H9 (cell line): ENCODE results near the gene CTNNBL1. TPM values are rescaled to one million over a fixed set of nuclear protein-coding genes. Genes with fewer than 3 reads are reported as not detected.

ENCODE experiments used
- DNase-seq: peaks from one replicate; pipeline ENCODE4 v3.0.0-alpha.2; 2017
- H2AFZ ChIP-seq: one replicate; pipeline ENCODE4 v1.6.1; 2013; ENCODE audit warnings: mild to moderate bottlenecking, low read length, control low read depth, moderate library complexity
- H2AK5ac ChIP-seq: 2 replicates; pipeline ENCODE4 v1.6.1; 2013; ENCODE audit warnings: low read length, control low read depth, mixed read lengths; ENCODE audit not compliant: insufficient read length
- H2BK120ac ChIP-seq: one replicate; pipeline ENCODE4 v1.6.1; 2013; ENCODE audit warnings: low read depth, mild to moderate bottlenecking, low read length, control low read depth, inconsistent platforms; ENCODE audit not compliant: poor library complexity, severe bottlenecking
- H2BK12ac ChIP-seq: 2 replicates; pipeline ENCODE4 v1.6.1; 2013; ENCODE audit warnings: low read length, control low read depth, mixed read lengths, low read depth; ENCODE audit not compliant: insufficient read length
- H2BK15ac ChIP-seq: 2 replicates; pipeline ENCODE4 v1.6.1; 2013; ENCODE audit warnings: low read depth, low read length, control low read depth
- H2BK20ac ChIP-seq: one replicate; pipeline ENCODE4 v1.6.1; 2013; ENCODE audit warnings: low read depth, mild to moderate bottlenecking, low read length, control low read depth, inconsistent platforms; ENCODE audit not compliant: poor library complexity, severe bottlenecking
- H2BK5ac ChIP-seq: 2 replicates; pipeline ENCODE4 v1.6.1; 2013; ENCODE audit warnings: low read length, control low read depth, mixed read lengths; ENCODE audit not compliant: insufficient read length
- H3K14ac ChIP-seq: 2 replicates; pipeline ENCODE4 v1.6.1; 2013; ENCODE audit warnings: low read length, control low read depth; ENCODE audit not compliant: insufficient read depth
- H3K18ac ChIP-seq: 2 replicates; pipeline ENCODE4 v1.6.1; 2013; ENCODE audit warnings: low read depth, mild to moderate bottlenecking, mixed read lengths, low read length, control low read depth; ENCODE audit not compliant: insufficient read length
- H3K23ac ChIP-seq: 2 replicates; pipeline ENCODE4 v1.6.1; 2013; ENCODE audit warnings: low read length, control low read depth, mixed read lengths, low read depth; ENCODE audit not compliant: insufficient read length
- H3K23me2 ChIP-seq: 2 replicates; pipeline ENCODE4 v1.6.1; 2013; ENCODE audit warnings: low read depth, mild to moderate bottlenecking, mixed read lengths, low read length, control low read depth; ENCODE audit not compliant: insufficient read length, poor library complexity, severe bottlenecking
- H3K27ac ChIP-seq: 2 replicates; pipeline ENCODE4 v1.5.1; 2013; ENCODE audit warnings: low read length, control low read depth, mixed read lengths, low read depth; ENCODE audit not compliant: insufficient read length
- H3K27me3 ChIP-seq: 2 replicates; pipeline ENCODE4 v1.6.1; 2013; ENCODE audit warnings: low read length, control low read depth, inconsistent platforms; ENCODE audit not compliant: insufficient read depth
- H3K4ac ChIP-seq: 2 replicates; pipeline ENCODE4 v1.6.1; 2013; ENCODE audit warnings: low read depth, mild to moderate bottlenecking, control low read depth, inconsistent platforms, low read length, moderate library complexity
- H3K4me1 ChIP-seq: 2 replicates; pipeline ENCODE4 v1.6.1; 2013; ENCODE audit warnings: low read length, control low read depth, inconsistent platforms; ENCODE audit not compliant: insufficient read depth
- H3K4me2 ChIP-seq: 2 replicates; pipeline ENCODE4 v1.6.1; 2013; ENCODE audit warnings: low read length, control low read depth, mixed read lengths; ENCODE audit not compliant: insufficient read length, insufficient read depth
- H3K56ac ChIP-seq: 2 replicates; pipeline ENCODE4 v1.6.1; 2013; ENCODE audit warnings: low read depth, mild to moderate bottlenecking, mixed read lengths, low read length, control low read depth; ENCODE audit not compliant: insufficient read length
- H3K79me1 ChIP-seq: 2 replicates; pipeline ENCODE4 v1.6.1; 2013; ENCODE audit warnings: low read depth, mild to moderate bottlenecking, moderate library complexity, low read length, control low read depth, inconsistent platforms; ENCODE audit not compliant: insufficient read depth, poor library complexity, severe bottlenecking
- H3K79me2 ChIP-seq: 2 replicates; pipeline ENCODE4 v1.6.1; 2013; ENCODE audit warnings: low read length, control low read depth, inconsistent platforms; ENCODE audit not compliant: insufficient read depth
- H3K9ac ChIP-seq: 2 replicates; pipeline ENCODE4 v1.6.1; 2013; ENCODE audit warnings: low read length, control low read depth, mixed read lengths; ENCODE audit not compliant: insufficient read length; ENCODE audit errors: extremely low read depth
- H3K9me3 ChIP-seq: one replicate; pipeline ENCODE4 v1.6.1; 2013; ENCODE audit warnings: low read depth, low read length, inconsistent platforms; ENCODE audit not compliant: control insufficient read depth
- H3T11ph ChIP-seq: one replicate; pipeline ENCODE4 v1.6.1; 2013; ENCODE audit warnings: mild to moderate bottlenecking, low read length, control low read depth, inconsistent platforms
- H4K20me1 ChIP-seq: one replicate; pipeline ENCODE4 v1.6.1; 2013; ENCODE audit not compliant: control insufficient read depth, insufficient read length, insufficient read depth
- H4K5ac ChIP-seq: 2 replicates; pipeline ENCODE4 v1.6.1; 2013; ENCODE audit warnings: low read depth, mild to moderate bottlenecking, mixed read lengths, low read length, control low read depth; ENCODE audit not compliant: insufficient read length
- H4K8ac ChIP-seq: replicated peaks from 2 replicates; pipeline ENCODE4 v1.6.1; 2013; ENCODE audit warnings: low read length, control low read depth, mixed read lengths, low read depth; ENCODE audit not compliant: insufficient read length
- H4K91ac ChIP-seq: 2 replicates; pipeline ENCODE4 v1.6.1; 2013; ENCODE audit warnings: low read depth, mild to moderate bottlenecking, moderate library complexity, mixed read lengths, low read length, control low read depth; ENCODE audit not compliant: insufficient read length
- H3K27ac Mint-ChIP-seq, 3 experiments: 2 replicates in 2 of 3; 3 replicates in 1 of 3; pipeline ENCODE4 v1.8.0; 2020 to 2021; ENCODE audit warnings: mixed read lengths in 3 of 3, mild to moderate bottlenecking in 1 of 3, moderate library complexity in 1 of 3
- H3K27me3 Mint-ChIP-seq: 2 replicates; pipeline ENCODE4 v1.8.0; 2021; ENCODE audit warnings: low read depth, mild to moderate bottlenecking, moderate library complexity, mixed read lengths
- H3K36me3 Mint-ChIP-seq, 3 experiments: 2 replicates in 2 of 3; 3 replicates in 1 of 3; pipeline ENCODE4 v1.8.0; 2020 to 2021; ENCODE audit warnings: low read depth in 3 of 3, mixed read lengths in 3 of 3; ENCODE audit not compliant: insufficient read depth in 1 of 3
- H3K4me1 Mint-ChIP-seq, 2 experiments: 2 replicates each; pipeline ENCODE4 v1.8.0; 2020; ENCODE audit warnings: mixed read lengths in 2 of 2
- H3K4me3 Mint-ChIP-seq, 2 experiments: 2 replicates in 1 of 2; 3 replicates in 1 of 2; pipeline ENCODE4 v1.8.0; 2020 to 2021; ENCODE audit warnings: mild to moderate bottlenecking in 2 of 2, mixed read lengths in 2 of 2, moderate library complexity in 1 of 2
- H3K9me3 Mint-ChIP-seq, 2 experiments: 2 replicates in 1 of 2; 3 replicates in 1 of 2; pipeline ENCODE4 v1.8.0; 2020; ENCODE audit warnings: mild to moderate bottlenecking in 2 of 2, mixed read lengths in 2 of 2, moderate library complexity in 1 of 2
- WGBS: extraction: QIAGEN DNeasy Blood & Tissue Kit; methylation state at CpG from one replicate; pipeline ENCODE4 v1.1.7; 2013; ENCODE audit warnings: missing lambda C conversion rate, low lambda C conversion rate, mixed read lengths; ENCODE audit not compliant: insufficient read length; ENCODE audit errors: extremely low coverage; 5-methylcytosine and 5-hydroxymethylcytosine counted together
- total RNA-seq: library from RNA; stranded (reverse); gene quantifications from 2 replicates; pipeline ENCODE4 v1.2.1, GENCODE V29; 2021
- TF ChIP-seq, protein P1 (sequence below): fragments of 200-600 bp; sonication (generic); conservative IDR thresholded peaks from 3 replicates; pipeline ENCODE4 v1.8.0; 2021; ENCODE audit warnings: antibody characterized with exemption, mild to moderate bottlenecking

The CTNNBL1 gene
- total RNA-seq, 1 experiment from 2014 or later, result 67.2 TPM

DNA sequence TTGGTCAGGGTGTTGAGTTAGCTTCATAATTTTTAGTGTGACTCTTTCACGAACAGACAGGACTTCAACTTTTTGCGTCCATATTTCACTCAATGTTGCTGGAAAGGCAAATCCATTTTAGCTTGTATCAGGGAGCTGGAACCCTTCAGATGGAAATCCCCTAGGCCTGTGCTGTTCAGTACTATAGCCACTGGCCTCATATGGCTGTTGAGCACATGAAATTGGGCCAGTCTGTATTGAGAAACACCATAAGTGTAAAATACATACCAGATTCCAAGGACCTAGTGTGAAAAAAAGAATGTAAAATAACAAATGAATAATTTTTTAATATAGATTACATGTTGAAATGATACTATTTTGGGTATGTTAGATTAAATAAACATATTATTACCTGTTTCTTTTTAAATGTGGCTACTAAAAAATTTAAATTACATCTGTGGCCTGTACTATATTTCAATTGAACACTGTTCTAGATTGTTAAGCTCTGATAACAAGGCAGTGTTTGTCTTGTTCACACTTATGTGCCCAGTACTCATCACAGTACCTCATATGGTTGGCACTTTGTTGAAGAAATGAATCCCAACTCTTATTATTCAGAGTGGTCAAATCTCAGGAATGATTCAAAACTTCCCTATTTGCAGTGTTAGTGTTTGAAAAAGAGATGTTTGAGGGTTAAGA is 34.3 kb downstream of the CTNNBL1 start:
- Histone ChIP-seq H3K23ac (no peak overlapping the region), H2BK12ac (no peak overlapping the region), H3K9me3 (no peaks in the 10 kb centered on the region), H3K27ac (no peak overlapping the region), H3K79me1 (peaks cover 2% of the 10 kb centered on the region), H2BK120ac (no peak overlapping the region), H3K56ac (no peak overlapping the region), H3K4me2 (no peak overlapping the region), H3K9ac (no peak overlapping the region), H2AK5ac (no peak overlapping the region), H3K79me2 (no peaks in the 10 kb centered on the region), H3K14ac (no peak overlapping the region), H3K18ac (no peak overlapping the region), H2BK5ac (no peak overlapping the region), H3T11ph (no peak overlapping the region), H3K4me1 (peaks cover 4% of the 10 kb centered on the region; the same call in 1 of the 2 replicates), H2AFZ (no peak overlapping the region), H2BK15ac (no peak overlapping the region), H4K20me1 (no peaks in the 10 kb centered on the region), H4K91ac (no peak overlapping the region), H4K8ac (no peak overlapping the region), H3K27me3 (no peaks in the 10 kb centered on the region), H3K4ac (no peak overlapping the region), H2BK20ac (no peak overlapping the region), H3K23me2 (no peaks in the 10 kb centered on the region), H4K5ac (no peak overlapping the region)
- no peak for DNase-seq
- Mint-ChIP-seq H3K27ac (peak overlapping the region in 2 of 3 experiments; percentile 1 to 29; a peak in 3 of 7 replicates), H3K4me3 (no peak overlapping the region), H3K36me3 (peaks cover 2 to 14% (median 6%) of the 10 kb centered on the region in 3 experiments; a peak in 6 of 7 replicates), H3K4me1 (peaks cover 45 to 54% of the 10 kb centered on the region in 2 experiments), H3K9me3 (no peaks in the 10 kb centered on the region), H3K27me3 (no peaks in the 10 kb centered on the region)
- TF ChIP-seq, protein P1, sequence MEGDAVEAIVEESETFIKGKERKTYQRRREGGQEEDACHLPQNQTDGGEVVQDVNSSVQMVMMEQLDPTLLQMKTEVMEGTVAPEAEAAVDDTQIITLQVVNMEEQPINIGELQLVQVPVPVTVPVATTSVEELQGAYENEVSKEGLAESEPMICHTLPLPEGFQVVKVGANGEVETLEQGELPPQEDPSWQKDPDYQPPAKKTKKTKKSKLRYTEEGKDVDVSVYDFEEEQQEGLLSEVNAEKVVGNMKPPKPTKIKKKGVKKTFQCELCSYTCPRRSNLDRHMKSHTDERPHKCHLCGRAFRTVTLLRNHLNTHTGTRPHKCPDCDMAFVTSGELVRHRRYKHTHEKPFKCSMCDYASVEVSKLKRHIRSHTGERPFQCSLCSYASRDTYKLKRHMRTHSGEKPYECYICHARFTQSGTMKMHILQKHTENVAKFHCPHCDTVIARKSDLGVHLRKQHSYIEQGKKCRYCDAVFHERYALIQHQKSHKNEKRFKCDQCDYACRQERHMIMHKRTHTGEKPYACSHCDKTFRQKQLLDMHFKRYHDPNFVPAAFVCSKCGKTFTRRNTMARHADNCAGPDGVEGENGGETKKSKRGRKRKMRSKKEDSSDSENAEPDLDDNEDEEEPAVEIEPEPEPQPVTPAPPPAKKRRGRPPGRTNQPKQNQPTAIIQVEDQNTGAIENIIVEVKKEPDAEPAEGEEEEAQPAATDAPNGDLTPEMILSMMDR, result no peak
- WGBS, result no CpG with 5 or more reads among the region's 2 CpGs
